ENCODE measurements around the gene TOR2A.

DNA sequence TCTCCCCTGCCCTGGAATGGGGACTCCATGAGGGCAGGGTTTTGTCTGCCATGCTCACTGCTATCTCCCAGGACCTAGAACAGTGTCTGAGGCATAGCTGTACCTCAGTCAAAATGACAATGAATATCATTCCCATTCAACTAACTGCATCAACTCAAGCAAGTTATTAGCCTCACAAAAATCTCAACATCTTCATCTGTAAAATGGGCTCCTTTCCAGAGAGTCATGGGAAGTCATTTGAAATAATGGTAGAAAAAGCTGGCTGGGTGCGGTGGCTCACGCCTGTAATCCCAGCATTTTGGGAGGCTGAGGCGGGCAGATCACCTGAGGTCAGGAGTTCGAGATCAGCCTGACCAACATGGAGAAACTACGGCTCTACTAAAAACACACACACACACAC, 34.0 kb upstream of the TOR2A start:
- TF ChIP-seq ZNF317 (CRISPR knock-in tag; IDR thresholded peaks at IDR 0.05; ENCODE audit: borderline replicate concordance, low read depth) (no peak), JUN (CRISPR knock-in tag; IDR thresholded peaks at IDR 0.05) (no peak), SMAD3 (CRISPR knock-in tag; IDR thresholded peaks at IDR 0.05; ENCODE audit: borderline replicate concordance) (no peak), TP53 (CRISPR knock-in tag; IDR thresholded peaks at IDR 0.05) (no peak), EMX1 (CRISPR knock-in tag; IDR thresholded peaks at IDR 0.05) (no peak)
- TF ChIP-seq, protein P1, sequence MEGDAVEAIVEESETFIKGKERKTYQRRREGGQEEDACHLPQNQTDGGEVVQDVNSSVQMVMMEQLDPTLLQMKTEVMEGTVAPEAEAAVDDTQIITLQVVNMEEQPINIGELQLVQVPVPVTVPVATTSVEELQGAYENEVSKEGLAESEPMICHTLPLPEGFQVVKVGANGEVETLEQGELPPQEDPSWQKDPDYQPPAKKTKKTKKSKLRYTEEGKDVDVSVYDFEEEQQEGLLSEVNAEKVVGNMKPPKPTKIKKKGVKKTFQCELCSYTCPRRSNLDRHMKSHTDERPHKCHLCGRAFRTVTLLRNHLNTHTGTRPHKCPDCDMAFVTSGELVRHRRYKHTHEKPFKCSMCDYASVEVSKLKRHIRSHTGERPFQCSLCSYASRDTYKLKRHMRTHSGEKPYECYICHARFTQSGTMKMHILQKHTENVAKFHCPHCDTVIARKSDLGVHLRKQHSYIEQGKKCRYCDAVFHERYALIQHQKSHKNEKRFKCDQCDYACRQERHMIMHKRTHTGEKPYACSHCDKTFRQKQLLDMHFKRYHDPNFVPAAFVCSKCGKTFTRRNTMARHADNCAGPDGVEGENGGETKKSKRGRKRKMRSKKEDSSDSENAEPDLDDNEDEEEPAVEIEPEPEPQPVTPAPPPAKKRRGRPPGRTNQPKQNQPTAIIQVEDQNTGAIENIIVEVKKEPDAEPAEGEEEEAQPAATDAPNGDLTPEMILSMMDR (IDR thresholded peaks at IDR 0.05) = no peak
- TF ChIP-seq, protein P2, sequence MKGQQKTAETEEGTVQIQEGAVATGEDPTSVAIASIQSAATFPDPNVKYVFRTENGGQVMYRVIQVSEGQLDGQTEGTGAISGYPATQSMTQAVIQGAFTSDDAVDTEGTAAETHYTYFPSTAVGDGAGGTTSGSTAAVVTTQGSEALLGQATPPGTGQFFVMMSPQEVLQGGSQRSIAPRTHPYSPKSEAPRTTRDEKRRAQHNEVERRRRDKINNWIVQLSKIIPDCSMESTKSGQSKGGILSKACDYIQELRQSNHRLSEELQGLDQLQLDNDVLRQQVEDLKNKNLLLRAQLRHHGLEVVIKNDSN (CRISPR knock-in tag; IDR thresholded peaks at IDR 0.05) = no peak
- TF ChIP-seq, protein P3, sequence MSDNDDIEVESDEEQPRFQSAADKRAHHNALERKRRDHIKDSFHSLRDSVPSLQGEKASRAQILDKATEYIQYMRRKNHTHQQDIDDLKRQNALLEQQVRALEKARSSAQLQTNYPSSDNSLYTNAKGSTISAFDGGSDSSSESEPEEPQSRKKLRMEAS (CRISPR knock-in tag; IDR thresholded peaks at IDR 0.05) = no peak
